ENCODE data around the gene CES5A.

DNA sequence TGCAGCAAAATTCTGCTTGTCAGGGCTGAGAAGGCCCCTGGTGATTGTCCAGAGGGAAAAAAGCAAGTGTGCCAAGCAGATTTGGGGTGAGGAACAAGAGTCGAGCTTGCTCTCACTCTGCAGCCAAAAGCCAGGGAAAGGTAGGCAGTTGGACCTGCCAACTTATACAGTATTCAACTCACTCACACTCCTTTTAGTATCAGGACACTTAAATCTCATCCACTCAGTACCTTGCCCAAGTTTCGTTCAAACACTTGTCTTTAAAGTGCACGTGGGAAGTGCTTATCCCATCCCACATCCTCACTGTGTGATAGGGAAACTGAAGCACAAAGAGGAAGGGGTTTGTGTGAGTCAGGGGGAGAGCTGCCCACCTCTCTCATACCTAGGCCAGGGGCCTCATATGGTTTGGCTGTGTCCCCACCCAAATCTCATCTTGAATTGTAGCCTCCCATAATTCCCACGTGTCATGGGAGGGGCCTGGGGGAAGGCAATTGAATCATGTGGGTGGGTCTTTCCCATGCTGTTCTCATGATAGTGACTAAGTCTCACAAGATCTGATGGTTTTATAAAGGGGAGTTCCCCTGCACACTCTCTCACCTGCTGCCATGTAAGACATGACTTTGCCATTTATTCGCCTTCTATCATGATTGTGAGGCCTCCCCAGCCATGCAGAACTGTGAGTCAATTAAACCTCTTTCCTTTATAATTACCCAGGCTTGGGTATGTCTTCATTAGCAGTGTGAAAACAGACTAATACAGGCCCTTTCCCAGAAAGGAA is 25.6 kb upstream of the CES5A start:
- TF ChIP-seq, protein P1, sequence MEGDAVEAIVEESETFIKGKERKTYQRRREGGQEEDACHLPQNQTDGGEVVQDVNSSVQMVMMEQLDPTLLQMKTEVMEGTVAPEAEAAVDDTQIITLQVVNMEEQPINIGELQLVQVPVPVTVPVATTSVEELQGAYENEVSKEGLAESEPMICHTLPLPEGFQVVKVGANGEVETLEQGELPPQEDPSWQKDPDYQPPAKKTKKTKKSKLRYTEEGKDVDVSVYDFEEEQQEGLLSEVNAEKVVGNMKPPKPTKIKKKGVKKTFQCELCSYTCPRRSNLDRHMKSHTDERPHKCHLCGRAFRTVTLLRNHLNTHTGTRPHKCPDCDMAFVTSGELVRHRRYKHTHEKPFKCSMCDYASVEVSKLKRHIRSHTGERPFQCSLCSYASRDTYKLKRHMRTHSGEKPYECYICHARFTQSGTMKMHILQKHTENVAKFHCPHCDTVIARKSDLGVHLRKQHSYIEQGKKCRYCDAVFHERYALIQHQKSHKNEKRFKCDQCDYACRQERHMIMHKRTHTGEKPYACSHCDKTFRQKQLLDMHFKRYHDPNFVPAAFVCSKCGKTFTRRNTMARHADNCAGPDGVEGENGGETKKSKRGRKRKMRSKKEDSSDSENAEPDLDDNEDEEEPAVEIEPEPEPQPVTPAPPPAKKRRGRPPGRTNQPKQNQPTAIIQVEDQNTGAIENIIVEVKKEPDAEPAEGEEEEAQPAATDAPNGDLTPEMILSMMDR (conservative IDR thresholded peaks at IDR 0.05), result no peak
- no peak for TF ChIP-seq ZFX (IDR thresholded peaks at IDR 0.05)

All from C4-2B (cell line).